T-helper 2 cell treated with Interferon-gamma antibody and Interleukin-4, amounts not matched to agents 100 ng/mL and 5 ng/mL, for 36 hours (primary cell): ENCODE results near the gene MFNG. TPM values are rescaled to one million over a fixed set of nuclear protein-coding genes. Genes with fewer than 3 reads are reported as not detected.

Experiments
- intact Hi-C: fragments of 100-400 bp; cut with micrococcal nuclease; formaldehyde crosslinking; loops from one replicate; pipeline ENCODE4 v1.15.1; 2023
- total RNA-seq: library from RNA; stranded (reverse); gene quantifications from 2 replicates; pipeline ENCODE4 v1.2.3, GENCODE V29; 2022

MFNG gene
- total RNA-seq, 1 donor from 2014 or later, result 247 TPM

DNA sequence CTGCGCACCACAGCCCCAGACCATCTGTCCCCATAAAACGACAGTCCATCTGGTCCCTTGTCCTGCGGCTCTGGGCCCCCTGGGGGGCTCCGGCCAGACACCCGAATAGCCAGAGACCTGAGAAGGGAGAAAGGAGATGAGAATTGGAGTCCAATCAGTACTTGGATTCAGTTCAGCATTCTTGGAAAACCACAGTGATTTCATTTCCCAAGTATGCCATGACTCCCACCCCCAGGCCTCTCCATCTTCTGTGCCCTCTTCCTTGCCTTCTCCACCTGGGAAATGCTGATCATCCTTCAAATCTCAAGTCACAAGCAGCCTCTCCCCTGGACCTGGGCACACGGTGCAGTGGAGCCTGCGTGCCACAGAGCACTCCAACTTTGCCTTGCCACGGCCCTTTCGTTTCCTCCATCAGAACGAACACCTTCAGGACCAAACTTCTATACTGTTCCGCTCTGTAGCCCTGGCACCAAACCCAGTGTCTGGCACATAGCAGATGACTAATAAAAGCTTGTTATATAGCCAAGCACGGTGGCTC lies 10.9 kb upstream of the MFNG start:
- intact Hi-C loops, result no loop called here

GRCh38 chr22:37496651-37497050 lies 10.5 kb upstream of the MFNG start:
- intact Hi-C loops, result no loop called here

DNA sequence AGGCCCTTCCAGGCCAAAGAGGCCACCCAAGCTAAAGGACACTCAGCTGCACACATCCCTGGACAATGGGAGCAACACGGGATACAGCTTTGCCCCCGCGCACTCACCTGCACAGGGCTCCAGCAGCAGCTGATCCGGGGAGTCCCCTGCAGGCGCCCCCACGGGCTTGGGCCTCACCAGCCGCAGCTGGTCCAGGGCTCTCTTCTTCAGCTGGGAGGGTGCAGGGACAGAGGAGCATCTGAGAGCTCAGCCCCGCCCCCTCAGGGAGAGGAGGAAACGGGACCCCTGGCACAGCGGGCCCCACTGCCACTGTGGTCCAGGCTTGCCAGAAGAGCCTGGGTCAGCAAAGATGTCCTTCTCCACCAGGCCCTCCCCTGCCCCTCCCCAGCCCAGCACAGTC lies 7.8 kb upstream of the MFNG start:
- intact Hi-C loops, result no loop called here

- intact Hi-C loops, result no loop called here
Observed at GRCh38 chr22:37492428-37493344, 6.5 kb upstream of the MFNG start.

- intact Hi-C loops, result no loop called here
Observed at GRCh38 chr22:37491559-37492427, 5.6 kb upstream of the MFNG start.

- intact Hi-C loops, result no loop called here
Observed at GRCh38 chr22:37491106-37491505, 4.9 kb upstream of the MFNG start.

GRCh38 chr22:37489983-37490382 lies 3.8 kb upstream of the MFNG start:
- intact Hi-C loops, result loop anchor here (10.0 kb wide), 1 partner anchor 245 kb away; the partner anchor contains the start of gene RAC2

DNA sequence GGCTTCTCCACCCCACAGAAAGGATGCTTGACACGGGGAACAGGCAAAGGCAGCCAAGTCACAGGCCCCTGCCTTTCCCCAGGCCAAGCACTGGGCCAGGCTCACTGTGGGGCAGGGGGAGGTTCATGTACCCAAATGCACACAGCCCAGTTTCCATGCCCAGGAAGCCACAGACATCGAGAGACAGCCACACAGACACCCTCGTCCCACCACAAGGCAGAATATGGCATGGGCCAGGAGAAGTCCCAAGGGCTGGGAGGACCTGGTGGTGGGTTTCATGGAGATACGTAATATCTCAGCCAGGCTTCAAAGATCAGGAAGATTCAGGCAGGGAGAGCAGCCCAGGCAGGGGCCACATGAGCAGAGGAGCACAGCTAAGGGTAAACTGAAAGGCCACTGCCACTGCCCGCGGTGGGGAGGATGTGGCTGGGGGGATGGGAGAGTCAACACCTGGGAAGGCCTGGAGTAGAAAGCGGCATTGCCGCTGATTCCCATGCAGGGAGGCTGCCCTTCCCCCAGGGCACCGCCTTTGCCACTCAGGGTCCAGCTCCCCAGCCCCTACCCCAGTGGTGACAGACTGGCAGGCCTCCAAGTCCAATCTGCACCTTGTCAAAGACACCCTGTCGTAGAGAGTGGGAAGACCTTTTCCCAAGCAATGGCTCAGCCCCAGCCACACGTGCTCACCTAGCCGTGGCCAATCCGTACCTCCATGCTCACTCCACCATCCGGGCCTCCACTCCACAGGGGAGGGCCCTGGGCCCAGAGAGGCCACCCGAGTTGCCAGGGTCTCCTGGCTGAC lies 2.4 kb upstream of the MFNG start:
- intact Hi-C loops, result loop anchor here (10.0 kb wide), 1 partner anchor 244 kb away; the partner anchor contains the start of gene RAC2

- intact Hi-C loops, result loop anchor here (10.0 kb wide), 1 partner anchor 243 kb away; the partner anchor contains the start of gene RAC2
Observed at GRCh38 chr22:37487571-37487970, 1.4 kb upstream of the MFNG start.

- intact Hi-C loops, result loop anchor here (10.0 kb wide), 1 partner anchor 242 kb away; the partner anchor contains the start of gene RAC2
Observed at GRCh38 chr22:37487129-37487528, 945 bp upstream of the MFNG start.

DNA sequence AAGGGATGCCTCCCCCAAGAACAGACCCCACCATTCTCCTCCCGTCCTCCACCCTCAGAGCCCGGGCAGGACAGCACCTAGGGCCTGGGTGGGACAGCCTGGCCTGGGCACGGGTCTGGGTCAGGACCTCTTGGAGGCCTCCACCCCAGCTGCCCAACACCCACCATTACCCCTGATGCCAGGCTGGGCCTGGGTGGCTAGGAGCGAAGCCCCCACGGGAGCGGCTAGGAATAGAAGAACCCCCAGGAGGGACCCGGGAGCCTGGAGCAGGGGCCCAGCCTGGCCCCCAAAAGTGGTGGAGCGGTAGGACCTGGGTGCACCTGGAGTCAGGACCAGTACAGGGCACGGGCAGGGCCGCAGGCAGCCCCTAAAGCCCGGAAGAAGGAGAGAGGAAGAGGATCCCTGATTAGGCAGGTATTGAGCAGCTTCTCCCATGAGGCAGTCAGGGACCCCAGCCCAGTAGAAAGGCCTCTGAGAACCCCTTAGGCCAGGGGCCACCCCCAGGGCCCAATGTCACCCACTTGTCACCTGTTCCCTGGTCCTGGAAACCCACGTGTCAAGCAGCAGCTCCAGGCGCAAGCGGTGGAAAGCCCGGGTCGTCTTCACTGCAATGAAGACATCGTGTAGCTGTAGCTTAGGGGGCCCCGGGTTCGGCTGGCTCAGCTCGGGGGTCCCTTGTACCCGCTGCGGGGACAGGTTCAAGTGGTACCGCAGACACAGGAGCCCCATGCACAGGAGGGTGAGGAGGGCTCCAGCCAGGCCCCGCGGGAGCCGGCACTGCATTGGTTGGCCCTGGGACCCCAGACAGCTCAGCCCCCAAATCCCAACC lies 575 bp downstream of the MFNG start:
- intact Hi-C loops, result loop anchor here (2.0 to 10.0 kb wide), 2 partner anchors 123 to 241 kb away; partner anchors contain the start of genes GGA1 and RAC2

- intact Hi-C loops, result loop anchor here (2.0 to 10.0 kb wide), 2 partner anchors 124 to 240 kb away; partner anchors contain the start of genes GGA1 and RAC2
Observed at GRCh38 chr22:37484480-37485394, 1.4 kb downstream of the MFNG start.

GRCh38 chr22:37483050-37483449 lies 3.1 kb downstream of the MFNG start:
- intact Hi-C loops, result loop anchor here (10.0 kb wide), 1 partner anchor 238 kb away; the partner anchor contains the start of gene RAC2

DNA sequence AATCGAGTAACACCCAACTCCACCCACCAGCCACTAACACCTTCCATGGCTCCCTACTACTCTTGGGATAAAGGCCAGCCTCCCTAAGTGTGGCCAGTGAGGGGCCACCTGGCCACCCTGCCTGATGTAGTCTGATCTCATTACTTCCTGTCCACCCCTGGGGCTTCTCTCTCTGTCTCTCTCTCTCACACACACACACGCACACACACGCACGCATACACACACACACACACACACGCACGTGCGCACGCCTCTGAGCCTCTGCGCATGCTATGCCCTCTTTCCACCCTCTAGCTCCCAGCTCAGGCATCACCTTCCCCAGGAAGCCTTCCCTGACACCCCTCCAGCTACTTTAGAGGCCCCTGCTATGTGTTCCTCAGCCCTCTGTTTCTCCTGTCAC lies 3.9 kb downstream of the MFNG start:
- intact Hi-C loops, result loop anchor here (10.0 kb wide), 1 partner anchor 237 kb away; the partner anchor contains the start of gene RAC2

DNA sequence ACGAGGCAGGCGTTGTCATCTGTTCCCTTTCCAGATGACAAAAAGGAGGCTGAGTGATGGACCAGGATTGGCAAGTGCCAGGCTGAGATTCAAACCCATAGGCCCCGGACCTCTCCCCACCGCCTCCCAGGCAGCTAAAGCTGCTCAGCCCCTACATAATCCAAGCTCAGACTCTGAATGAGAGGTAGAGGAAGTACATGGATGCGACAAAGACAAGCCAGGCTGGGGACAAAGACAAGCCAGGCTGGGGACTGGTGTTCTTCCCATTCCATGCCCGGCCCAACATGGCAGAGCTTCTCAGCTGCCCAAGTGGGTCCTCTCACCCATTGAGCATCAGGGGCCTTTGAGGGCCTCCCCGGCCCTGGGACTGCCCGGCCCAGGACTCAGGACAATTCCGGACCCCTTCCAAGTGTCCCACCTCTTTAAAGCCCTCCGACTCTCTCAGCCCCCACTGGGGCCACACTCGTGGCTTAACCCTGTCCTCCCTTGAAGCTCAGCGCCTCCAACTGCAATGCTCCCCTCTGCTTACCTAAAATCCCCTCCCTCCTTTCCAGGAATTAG lies 4.8 kb downstream of the MFNG start:
- intact Hi-C loops, result loop anchor here (10.0 kb wide), 1 partner anchor 237 kb away; the partner anchor contains the start of gene RAC2

GRCh38 chr22:37480387-37481346 lies 5.5 kb downstream of the MFNG start:
- intact Hi-C loops, result loop anchor here (10.0 kb wide), 1 partner anchor 236 kb away; the partner anchor contains the start of gene RAC2

DNA sequence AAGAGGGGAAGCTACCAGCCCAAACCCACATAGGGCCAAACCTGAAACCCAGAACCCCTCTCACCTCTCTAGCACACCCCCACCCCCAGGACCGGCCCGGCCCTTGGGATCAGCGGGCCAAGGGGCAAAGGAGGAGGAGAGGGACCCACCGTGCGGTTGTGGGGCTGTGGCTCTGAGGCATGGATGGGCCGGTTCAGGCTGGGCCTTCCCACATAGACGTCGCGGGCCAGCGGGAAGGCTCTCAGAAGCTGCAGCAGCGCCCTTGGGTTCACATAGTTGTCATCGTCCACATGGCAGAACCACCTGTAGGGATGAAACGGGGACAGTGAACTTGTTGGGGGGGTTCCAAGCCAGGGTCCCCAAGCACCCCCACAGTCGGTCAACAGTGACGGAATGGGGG lies 7.0 kb downstream of the MFNG start:
- intact Hi-C loops, result no loop called here
